Pons (tissue), 1 donor: ENCODE data around the gene BSX.

Experiments
- DNase-seq: peaks from one replicate; pipeline ENCODE4 v3.0.0-alpha.2; 2016; ENCODE audit warnings: low spot score

Gene BSX

DNA sequence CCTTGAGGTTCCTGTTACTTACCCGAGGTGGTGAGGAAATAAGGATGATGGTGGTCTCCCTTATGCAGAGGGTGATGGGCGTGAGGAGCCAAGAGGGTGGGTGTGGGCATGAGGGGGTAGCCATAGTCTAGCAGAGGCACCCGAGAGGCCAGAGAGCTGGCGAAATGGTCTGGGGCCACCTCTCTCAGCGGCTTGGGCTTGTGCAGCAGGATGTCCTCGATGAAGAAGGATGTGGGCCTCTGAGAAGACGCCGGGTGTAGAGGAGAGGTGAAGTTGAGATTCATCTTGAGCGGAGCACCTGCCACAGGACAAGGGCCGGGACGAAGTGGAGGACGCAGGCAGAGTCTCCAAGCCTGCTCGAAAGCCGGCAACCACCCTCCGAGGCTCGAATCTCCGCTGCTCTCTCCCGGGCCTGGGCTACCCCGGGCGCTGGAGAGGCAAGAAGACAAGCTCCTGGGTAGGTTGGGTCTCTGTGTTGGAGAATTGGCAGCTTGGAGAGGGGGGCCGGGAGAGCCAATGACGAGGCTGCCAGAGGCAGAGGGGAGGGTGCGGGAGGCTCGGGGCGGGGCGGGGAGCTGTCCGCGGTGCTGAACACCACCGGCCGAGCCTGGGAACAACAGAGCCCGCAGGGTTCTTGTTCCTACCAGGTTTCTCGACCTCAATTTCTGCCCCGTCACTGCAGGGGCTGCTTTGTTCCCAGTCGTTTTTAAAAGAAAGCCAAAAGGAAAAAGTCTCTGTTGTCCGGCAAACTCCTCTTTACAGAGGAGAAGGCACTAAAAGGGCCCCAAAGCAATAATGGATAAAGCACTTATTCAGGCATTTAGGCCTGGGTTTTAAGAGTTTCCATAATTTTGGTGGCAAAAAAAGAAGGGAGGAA, at the start of gene BSX:
TSS of gene BSX (minus strand) at position 447 of the 877 bp plus-strand sequence. CDS start at position 284, 163 bp downstream.
- DNase-seq = peak; percentile 9

DNA sequence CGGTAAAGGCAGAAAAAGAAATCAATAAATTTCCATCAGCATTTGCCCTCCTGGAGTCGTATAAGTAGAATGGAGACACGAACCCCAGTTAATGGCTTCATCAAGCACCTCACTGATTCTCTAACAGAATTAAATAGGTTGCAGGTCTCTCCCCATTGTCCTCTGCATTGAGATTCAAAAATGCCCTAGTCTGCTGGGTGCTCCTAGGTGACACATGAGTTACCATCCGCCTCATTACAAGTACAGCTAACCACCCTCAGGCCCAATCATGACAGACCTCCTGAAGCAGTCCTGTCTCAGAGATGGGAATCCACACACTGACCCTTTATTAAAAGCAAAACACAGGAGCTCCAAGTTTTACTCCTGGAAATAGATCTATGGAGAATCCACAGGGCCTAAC, 48.9 kb upstream of the BSX start:
- DNase-seq = no peak

DNA sequence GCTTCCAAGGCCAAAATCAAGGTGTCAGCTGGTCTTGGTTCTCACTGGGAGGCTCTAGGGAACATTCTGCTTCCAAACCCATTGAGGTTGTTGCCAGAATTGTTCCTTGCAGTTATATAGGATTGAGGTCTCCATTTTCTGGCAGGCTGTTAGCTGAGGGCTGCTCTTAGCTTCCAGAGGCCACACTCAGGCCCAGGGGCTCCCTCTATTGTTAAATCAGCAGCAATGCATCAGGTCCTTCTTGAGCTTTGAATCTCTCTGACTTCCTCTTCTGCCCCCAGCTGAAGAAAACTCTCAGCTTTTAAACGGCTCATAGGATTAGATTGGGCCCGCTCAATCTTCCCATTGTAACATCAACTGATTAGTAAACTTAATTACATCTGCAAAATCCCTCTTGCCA, 39.3 kb upstream of the BSX start:
- peak; percentile 42 for DNase-seq

DNA sequence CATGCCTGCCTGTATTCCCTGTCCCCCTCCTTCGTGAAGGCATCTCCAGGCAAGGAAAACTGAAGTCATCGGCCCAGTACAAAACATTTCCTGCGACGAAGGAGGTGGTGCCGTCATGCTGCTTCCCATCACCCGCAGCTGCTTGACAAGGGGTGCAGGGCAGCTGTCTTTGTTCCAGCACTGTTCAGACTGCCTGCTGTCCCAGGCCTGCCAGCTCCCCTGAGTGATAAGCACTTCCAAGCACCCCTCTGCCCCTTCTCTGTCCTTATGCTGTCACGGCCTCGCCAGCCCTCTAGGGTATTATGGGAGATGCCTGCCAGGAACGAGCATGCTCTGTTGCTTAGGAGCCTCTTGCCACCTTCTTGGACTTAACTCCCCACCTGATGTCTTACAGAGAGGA, 37.1 kb upstream of the BSX start:
- no peak for DNase-seq

DNA sequence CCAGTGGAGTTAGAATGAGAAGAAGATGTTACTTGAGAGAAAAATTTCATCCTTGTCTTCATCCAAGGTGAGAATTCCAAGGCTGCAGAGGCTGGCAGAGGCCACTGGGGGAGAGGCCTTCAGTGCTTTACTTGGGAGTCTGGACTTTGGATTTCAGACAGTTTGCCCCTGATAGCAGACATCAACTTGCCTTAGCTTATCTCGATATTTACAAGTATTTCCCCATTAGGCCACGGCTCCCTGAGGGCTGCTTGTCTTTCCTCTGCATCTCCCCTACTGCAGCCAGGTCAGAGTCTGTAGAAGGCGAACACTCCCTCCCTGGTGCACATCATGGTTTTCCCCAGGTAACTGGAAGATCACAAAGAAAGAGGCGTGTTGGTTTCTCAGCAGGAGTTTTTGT, 29.9 kb upstream of the BSX start:
- no peak for DNase-seq

DNA sequence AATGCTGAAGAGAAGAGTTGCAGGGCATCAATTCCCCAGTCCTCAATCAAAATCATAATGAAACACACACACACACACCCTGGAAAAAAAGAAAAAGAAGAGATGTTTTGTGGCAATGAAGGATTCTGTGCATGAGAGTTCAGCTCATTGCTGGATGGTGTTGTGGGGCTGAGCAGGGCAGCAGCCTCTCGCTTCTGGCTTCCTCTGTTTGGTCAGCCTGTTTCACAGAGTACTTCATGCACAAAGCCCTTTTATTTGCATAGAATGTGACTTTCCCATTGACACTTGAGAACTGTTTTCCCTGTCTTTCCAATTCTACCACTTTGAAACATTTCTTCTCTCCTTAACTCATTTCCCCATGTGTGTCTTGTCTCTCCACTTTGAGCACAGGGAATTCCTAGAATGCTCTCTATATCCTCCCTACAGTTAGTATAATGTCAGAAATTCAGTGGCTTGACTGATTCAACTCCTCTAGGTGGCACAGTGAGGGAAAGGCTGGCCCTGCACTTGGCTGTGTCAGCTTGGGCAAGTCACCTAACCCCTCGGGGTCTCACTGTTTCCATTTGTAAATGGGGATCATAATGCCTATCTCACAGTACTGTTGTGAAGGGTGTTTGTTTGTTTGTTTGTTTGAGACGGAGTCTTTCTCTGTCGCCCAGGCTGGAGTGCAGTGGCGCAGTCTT, 25.4 kb upstream of the BSX start:
- peak; percentile 56 for DNase-seq

DNA sequence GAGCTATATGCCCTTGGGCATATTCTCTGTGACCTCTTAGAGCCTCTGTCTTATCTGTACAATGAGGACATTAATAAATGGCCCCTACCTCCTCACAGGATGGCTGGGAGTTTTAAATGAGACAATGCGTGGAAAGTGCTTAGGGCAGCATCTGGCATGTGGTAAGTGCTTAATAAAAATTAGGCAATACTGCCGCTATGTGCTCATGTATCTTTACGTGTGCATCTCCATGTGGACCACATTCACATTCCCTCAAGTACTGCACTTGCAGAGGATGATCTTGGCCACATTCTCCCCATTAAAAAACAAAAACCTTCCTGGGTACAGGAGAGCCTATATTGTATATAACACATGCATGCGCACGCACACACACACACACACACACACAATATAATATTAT, 19.1 kb upstream of the BSX start:
- no peak for DNase-seq

DNA sequence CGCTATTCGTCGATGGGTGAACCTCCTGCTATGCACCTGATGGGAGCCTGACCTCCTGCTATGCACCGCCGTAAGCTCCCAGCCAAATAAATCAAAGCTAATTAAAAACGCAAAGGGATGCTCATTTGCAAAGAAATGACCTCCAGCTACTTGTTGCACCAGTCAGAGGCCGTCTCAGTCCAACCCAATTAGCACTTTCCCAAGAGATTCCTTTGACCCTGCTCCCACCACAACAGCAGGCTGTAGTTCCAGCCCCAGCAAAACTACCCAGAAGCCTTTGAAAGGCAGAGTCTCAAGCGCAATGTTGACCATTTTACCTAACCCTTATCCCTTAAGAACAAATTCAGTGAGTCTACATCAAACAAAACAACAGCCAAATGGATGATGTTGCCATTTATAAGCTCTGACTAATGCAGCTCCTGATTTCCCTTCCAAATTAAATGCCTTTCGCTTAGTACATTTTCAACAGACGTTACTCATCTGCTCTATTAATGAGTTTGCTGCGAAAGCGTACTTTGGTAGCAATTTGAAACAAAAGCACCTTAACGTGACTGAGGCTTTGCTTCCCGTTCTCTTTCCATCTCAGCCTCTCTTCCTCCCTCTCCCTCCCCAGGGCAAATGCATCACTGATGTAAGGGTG, 17.2 kb upstream of the BSX start:
- no peak for DNase-seq

DNA sequence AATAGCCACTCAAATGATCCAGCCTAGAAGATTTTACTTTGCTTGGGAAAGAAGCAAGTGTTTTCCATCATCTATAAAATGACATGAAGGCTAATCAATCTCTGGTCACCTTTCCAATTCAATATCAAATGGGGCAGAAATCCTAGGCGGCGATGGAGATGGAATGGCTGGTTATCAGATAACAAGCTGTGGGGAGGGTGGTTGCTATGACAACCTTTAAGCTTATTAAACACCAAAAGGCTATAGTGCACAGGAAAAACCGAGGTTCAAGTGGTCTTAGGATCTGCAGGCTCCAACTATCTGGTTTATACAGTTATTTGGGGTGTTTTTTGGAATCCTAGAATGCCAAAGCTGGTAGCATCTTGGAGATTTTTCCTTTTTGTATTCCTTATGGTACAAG, 13.9 kb upstream of the BSX start:
- DNase-seq = no peak

DNA sequence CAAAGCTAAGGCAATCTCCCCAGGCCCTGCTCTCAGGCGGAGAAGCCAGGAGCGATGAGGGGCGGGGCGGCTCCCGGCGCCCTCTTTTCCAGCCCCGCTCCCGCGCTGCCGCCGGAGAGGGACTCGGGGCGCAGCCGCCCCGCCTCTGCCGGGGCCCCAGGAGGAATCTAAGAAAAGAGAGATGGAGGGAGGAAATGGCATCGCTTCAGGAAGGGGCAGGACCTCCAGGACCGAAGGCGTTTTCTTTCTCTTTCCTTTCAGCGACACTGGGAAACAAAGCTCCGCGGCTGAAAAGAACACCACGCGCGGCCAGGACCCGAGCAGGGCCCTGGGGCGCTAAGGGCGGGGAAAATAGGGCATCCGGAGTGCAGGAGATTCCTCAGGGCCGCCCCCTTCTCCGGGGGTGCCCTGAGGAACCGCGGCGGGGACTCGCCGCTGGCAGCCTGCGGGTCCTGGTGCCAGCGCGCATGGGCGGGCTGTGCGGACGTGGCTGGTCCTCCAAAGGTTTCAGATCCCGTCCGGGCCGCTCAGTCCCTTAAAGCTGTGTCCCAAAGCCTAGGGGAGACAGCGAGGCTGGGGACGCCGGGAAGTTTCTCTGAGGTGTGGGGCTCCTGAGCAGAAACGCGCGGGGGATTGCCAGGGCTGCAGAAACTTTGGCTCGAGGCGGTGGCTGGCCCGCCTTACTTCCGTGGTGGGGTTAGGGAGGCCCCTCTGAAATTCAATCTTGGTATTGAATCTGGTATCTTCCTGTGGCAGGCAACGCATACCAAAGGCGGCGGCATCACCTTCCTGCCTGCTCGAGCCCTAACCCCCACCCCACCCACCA, 2.8 kb upstream of the BSX start:
- DNase-seq = no peak

DNA sequence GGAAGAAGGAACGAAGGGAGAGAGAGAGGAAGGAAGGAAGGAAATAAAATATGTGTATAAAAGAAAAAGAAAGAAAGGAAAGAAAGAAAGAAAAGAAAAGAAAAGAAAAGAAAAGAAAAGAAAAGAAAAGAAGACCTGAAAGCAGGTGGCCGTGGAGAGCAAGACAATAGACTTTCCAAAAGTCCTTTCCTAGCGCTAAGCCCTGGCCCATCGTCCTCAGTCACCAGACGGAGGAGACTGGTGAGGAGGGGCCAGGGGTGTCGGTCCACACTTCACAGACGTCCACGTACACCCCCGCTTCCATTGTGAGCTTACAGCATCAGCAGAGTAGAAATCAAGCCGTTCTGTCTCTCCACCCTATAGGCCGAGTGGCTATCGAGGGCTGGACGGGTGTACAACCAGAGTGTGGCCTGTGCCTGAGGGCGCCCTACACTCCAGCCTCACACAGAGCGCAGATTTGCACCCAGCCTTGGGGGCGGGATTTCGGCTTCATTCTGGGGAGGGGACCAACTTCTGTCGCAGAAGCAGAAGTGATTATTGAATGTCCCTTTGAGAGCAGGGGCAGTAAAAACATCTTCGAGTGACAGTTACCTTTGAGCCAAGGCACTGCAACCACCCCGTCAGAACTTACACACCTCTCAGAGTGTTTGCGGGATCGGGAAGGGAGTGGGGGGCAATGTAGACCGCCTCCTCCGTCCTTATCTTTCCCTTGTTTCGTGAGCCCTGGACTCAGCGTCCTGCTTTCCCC, 2.0 kb upstream of the BSX start:
- no peak for DNase-seq

DNA sequence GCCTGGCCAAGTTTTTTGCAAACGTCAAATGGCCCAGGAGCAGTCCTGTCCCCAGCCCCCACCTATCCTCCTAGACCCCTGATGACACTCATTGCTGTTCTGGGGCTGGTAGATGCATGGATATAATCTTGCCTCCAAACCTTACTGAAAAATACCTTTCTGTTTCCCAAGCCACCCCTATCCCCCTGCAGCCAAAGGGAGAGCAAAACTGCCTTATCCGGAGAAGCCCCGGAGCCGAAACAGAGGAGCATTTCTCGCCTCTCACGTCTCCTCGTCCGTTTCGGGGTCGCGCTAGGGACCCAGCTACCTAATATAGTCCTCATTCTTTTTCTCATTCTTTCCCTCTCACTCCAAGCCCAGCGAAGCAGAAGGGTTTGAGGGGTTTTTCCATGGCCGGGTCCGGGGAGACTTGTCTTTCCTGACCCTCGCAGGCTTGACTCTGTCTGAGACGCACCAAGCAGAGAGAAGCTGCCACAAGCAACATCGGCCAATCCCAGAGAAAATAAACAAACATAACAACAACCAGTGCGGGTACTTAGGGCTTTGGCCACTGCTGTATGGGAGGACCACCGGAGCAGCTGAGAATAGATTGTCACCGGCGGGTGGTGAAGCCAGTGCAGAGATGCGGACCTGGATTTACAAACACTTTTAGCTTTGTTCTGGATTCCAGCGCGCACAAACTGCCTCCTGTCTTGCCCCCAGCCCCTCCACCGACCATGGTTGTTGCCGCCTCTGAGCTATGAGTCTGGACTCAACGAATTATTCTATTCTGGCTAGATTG, 1.6 kb downstream of the BSX start:
- DNase-seq = no peak

DNA sequence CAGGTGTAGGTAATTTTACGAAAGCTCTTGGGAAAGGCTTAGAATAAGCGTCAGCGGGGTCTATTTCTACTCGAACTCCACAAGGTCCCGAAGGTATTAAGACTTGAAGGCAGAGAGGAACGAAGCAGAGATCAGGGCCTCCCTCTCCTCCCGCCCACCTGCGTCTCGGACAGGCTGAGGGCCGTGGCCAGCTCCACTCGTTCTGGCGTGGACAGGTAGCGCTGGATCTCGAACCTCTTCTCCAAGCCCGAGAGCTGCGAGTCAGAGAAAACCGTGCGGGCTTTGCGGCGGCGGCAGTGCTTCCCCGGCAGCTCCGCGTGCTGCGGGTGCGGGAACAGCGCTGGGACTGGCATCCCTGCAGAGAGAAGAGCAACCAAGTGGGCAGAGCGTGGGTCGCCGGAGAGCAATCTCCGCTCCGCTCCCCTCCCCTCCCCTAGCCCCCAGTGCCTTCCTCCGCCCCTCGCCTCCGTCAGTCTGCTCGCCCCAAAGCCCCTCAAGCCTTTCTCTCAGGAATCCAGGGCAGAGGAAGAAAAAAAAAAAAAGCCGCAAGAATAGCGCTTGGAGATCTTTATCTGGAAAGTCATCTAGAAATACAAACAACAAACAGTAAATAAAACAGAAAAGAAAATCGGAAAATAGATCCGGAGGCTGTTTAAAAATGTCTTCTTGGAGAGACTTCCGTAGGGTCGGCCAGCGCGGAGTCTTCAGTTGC, 2.4 kb downstream of the BSX start:
- no peak for DNase-seq

DNA sequence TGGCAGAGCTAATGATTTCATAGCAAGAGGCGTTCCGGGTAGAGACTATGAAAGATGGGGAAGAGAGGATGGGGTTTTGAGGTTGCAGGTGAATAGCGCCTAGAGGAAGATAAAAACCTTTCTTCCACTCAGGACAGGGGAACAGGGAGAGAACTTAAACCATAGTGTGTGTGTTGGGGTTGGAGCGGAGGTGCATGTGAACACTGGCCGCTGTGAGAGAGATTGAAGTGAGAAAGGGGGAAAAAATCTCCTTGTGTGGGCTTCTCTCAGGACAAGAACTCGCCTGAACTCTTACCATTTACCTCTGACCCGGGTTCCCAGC, 3.4 kb downstream of the BSX start:
- no peak for DNase-seq

DNA sequence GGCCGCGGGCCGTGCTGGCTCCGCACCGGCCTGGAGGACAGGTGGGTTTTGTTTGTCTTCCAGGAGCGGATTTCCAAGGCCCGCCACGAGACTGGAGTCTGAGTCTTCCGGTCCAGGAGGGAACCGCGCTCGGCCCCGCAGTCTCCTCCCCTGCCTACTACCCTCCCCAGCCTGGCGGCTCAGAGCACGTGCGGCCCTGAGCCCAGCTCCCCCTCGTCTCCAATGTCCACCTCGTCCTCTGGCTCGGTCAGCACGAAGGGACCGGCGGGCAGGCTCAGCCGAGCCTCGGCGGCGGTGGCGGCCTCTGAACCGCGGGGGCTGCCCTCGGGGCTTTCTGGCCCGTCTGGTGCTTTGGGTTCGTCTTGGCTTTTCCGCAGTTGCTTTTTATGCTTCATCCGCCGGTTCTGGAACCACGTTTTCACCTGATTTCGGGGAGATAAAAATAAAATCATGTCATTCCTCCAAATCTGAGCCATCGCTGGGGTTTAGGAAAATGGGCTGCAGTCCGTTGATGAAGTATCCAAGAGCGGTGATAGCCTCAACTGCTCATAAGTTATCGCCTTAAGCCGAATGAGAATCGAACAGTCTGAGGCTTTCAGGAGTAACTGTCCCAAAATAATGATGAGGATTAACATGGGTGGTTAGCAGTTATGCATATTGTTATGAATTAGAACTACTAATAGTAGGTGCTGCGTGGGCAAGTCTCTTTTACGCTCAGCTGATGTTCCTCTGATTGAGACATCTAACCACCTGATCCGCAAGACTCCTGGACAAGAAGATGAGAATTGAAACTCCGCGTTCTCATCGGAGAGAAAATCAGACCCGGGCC, 4.0 kb downstream of the BSX start:
- no peak for DNase-seq

DNA sequence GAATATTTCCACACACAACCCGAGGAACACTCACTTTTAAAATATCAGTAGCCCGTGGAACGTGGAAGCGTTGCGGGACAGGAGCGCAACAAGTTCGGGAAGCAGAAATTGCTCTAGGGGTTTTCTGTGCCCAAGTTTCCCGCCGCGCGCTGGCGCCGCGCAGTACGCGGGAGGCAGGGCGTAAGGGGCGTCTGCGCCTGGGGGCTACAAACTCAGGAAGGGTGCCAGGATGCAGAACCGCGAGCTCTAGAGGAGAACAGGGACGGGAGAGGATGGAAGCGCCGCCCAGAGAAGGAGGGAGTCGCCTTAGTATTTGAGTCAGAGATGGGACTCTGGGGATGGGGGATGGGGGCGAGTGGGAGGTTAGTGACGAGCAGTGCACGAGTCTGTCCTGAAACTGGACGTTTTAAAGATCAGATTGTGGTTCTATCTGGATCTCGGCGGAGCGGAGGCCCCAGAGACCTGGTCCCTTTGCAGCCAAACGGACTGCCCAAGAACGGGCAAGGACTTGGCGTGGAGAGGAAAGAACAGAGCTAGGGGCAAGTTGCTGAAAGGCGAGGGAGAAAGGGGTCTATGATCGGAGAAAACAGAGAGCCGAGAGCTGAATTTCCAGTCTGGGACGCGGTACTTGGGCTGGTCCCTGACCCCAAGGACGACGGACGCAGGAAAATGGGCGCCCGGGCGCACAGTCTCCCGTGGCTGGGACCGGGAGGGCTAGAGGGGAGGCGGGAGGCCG, 4.7 kb downstream of the BSX start:
- no peak for DNase-seq

DNA sequence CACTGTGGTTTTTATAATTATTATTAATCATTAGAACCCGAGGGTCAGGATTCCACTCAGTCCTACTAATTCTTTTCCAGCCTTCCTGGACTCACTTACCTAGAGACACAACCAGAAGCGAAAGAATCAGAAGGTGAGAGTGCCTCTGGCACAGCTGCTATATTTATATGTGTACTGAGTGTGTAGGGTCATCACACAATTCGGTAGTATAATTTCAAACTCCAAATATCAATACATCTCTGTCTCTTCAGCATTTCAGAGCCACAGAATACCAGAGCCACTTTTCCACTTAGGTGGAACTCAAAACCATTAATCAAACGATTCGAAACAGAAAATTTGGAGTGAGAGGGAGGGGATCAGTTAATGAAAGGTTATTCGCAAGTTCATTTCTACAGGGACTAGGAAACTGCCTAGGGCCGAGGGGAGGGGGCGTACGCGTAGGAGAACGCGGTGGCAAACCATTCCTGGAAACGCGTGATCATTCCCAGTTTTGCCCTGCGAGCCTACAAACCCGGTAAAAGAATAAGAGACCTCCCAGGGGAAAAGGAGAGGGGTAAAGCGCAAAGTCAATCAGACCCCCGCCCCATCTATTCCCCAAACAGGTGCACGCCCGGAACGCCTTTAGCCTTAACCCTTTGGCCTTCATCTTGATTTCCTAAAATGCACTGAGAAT, 5.4 kb downstream of the BSX start:
- no peak for DNase-seq

DNA sequence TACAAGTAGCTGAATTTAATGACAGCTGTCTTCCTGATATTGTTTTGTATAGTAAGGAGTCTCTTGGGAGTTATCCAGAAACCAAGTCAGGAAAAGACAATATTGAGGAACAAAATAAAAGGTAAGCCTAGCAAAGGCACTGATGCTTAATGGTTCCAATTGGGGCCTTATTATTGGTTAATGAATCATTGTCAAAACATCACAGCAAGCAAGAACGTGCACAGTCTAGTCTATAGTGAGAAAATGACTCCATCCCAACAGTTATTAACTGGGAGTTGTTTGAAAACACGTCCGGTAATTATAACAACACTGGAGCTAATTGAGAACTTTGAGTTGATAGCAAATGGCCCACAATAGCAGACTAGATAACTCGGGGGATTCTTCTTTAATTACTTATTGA, 17.7 kb downstream of the BSX start:
- DNase-seq = no peak
